Neural cell (in vitro differentiated cells): ENCODE measurements around the gene PARP16. TPM values are rescaled to one million over a fixed set of nuclear protein-coding genes. Genes with fewer than 3 reads are reported as not detected.

ENCODE experiments used
- H2AFZ ChIP-seq: fragments of 200-600, 300-800 bp; sonication (generic), shearing (Covaris generic); 2 replicates; pipeline ENCODE4 v1.6.0; 2014; ENCODE audit warnings: low read depth, mild to moderate bottlenecking, antibody characterized with exemption, low read length, moderate library complexity
- H3F3A ChIP-seq: fragments of 200-600 bp; shearing (Covaris generic); 2 replicates; pipeline ENCODE4 v1.6.1; 2016; ENCODE audit warnings: mild to moderate bottlenecking, moderate library complexity, mixed read lengths, antibody characterized with exemption, low read length; ENCODE audit not compliant: insufficient read depth, poor library complexity, severe bottlenecking
- H3K27ac ChIP-seq: fragments of 200-600, 300-800 bp; sonication (generic), shearing (Covaris generic); 2 replicates; pipeline ENCODE4 v1.5.1; 2014; ENCODE audit warnings: mild to moderate bottlenecking, low read length, moderate library complexity
- H3K27me3 ChIP-seq: fragments of 300-800, 200-600 bp; sonication (generic), shearing (Covaris generic); 2 replicates; pipeline ENCODE4 v1.6.0; 2014; ENCODE audit warnings: mild to moderate bottlenecking, low read depth, low read length, moderate library complexity; ENCODE audit not compliant: insufficient read depth
- H3K36me3 ChIP-seq: fragments of 300-800, 200-600 bp; sonication (generic), shearing (Covaris generic); 2 replicates; pipeline ENCODE4 v1.5.1; 2014; ENCODE audit warnings: mild to moderate bottlenecking, antibody characterized with exemption, low read length, moderate library complexity; ENCODE audit not compliant: insufficient read depth
- H3K4me2 ChIP-seq: fragments of 300-800, 200-600 bp; sonication (generic), shearing (Covaris generic); 2 replicates; pipeline ENCODE4 v1.6.0; 2014; ENCODE audit warnings: mild to moderate bottlenecking, low read length
- H3K4me3 ChIP-seq: fragments of 300-800, 200-600 bp; sonication (generic), shearing (Covaris generic); 2 replicates; pipeline ENCODE4 v1.5.1; 2014; ENCODE audit warnings: mild to moderate bottlenecking, low read length, moderate library complexity
- H3K79me2 ChIP-seq: fragments of 200-600 bp; shearing (Covaris generic); replicated peaks from 2 replicates; pipeline ENCODE4 v1.6.0; 2014; ENCODE audit warnings: mild to moderate bottlenecking, low read length, moderate library complexity; ENCODE audit not compliant: insufficient read depth
- H3K9ac ChIP-seq: fragments of 300-800, 200-600 bp; sonication (generic), shearing (Covaris generic); 2 replicates; pipeline ENCODE4 v1.6.1; 2016; ENCODE audit warnings: mild to moderate bottlenecking, low read length, mixed read lengths
- H3K9me2 ChIP-seq: fragments of 200-600 bp; shearing (Covaris generic); 2 replicates; pipeline ENCODE4 v1.6.1; 2016; ENCODE audit warnings: mild to moderate bottlenecking, low read length, mixed read lengths; ENCODE audit not compliant: insufficient read depth
- H3K9me3 ChIP-seq: fragments of 200-600, 300-800 bp; sonication (generic), shearing (Covaris generic); 2 replicates; pipeline ENCODE4 v1.6.1; 2016; ENCODE audit warnings: mild to moderate bottlenecking, mixed run types, low read length, moderate library complexity, mixed read lengths
- H4K20me1 ChIP-seq: fragments of 200-600 bp; shearing (Covaris generic); 2 replicates; pipeline ENCODE4 v1.6.1; 2016; ENCODE audit warnings: mild to moderate bottlenecking, mixed run types; ENCODE audit not compliant: insufficient read depth
- CTCF ChIP-seq: fragments of 450-650 bp; IDR thresholded peaks from 2 replicates; pipeline ENCODE4 v1.5.1; 2014; ENCODE audit warnings: antibody characterized with exemption, mild to moderate bottlenecking, moderate library complexity; ENCODE audit not compliant: poor library complexity, severe bottlenecking
- EP300 ChIP-seq: fragments of 450-650 bp; conservative IDR thresholded peaks from 2 replicates; pipeline ENCODE4 v1.6.1; 2014; ENCODE audit warnings: antibody characterized with exemption, mild to moderate bottlenecking, moderate library complexity; ENCODE audit not compliant: poor library complexity, severe bottlenecking
- EZH2 ChIP-seq: fragments of 200-600, 300-800 bp; shearing (Covaris generic), sonication (generic); IDR thresholded peaks from 2 replicates; pipeline ENCODE4 v1.6.1; 2014; ENCODE audit warnings: antibody characterized with exemption, low read length, borderline replicate concordance, mild to moderate bottlenecking; ENCODE audit not compliant: insufficient read depth, poor library complexity, severe bottlenecking
- MXI1 ChIP-seq: fragments of 450-650 bp; conservative IDR thresholded peaks from 2 replicates; pipeline ENCODE4 v1.6.1; 2014; ENCODE audit warnings: antibody characterized with exemption, mild to moderate bottlenecking; ENCODE audit not compliant: poor library complexity, severe bottlenecking
- POLR2AphosphoS5 ChIP-seq: IDR thresholded peaks from 2 replicates; pipeline ENCODE4 v1.6.1; 2012
- RAD21 ChIP-seq: fragments of 450-650 bp; conservative IDR thresholded peaks from 2 replicates; pipeline ENCODE4 v1.6.1; 2014; ENCODE audit warnings: antibody characterized with exemption, mild to moderate bottlenecking, moderate library complexity
- REST ChIP-seq: IDR thresholded peaks from 2 replicates; pipeline ENCODE4 v1.6.1; 2012; ENCODE audit warnings: borderline replicate concordance
- SMC3 ChIP-seq: fragments of 450-650 bp; conservative IDR thresholded peaks from 2 replicates; pipeline ENCODE4 v1.6.1; 2014; ENCODE audit warnings: antibody characterized with exemption, mild to moderate bottlenecking, moderate library complexity; ENCODE audit not compliant: poor library complexity
- TAF1 ChIP-seq: IDR thresholded peaks from 2 replicates; pipeline ENCODE4 v1.6.1; 2012; ENCODE audit warnings: low read depth
- polyA plus RNA-seq: library from polyadenylated mRNA; depleted of rRNA; stranded (reverse); fragments of >200 nt; gene quantifications from 2 replicates; pipeline ENCODE4 v1.2.3, GENCODE V29; 2014

PARP16 gene
- polyA plus RNA-seq, 1 donor from 2014 or later = 17.0 TPM

GRCh38 chr15:65214010-65214409 is 72.7 kb downstream of the PARP16 start:
- Histone ChIP-seq H3K36me3 (no peaks in the 10 kb centered on the region), H3K79me2 (no peaks in the 10 kb centered on the region), H4K20me1 (no peaks in the 10 kb centered on the region), H3K4me2 (no peak overlapping the region), H3K27me3 (no peaks in the 10 kb centered on the region), H3F3A (no peaks in the 10 kb centered on the region), H3K9me3 (no peaks in the 10 kb centered on the region), H3K27ac (no peak overlapping the region), H2AFZ (no peak overlapping the region), H3K9me2 (no peaks in the 10 kb centered on the region), H3K9ac (no peak overlapping the region), H3K4me3 (no peak overlapping the region)
- no peak for TF ChIP-seq CTCF
- no peak for TF ChIP-seq TAF1
- no peak for TF ChIP-seq POLR2AphosphoS5
- no peak for TF ChIP-seq RAD21

- H3K27me3 ChIP-seq = no peaks in the 10 kb centered on the region
- H3K9me2 ChIP-seq = no peaks in the 10 kb centered on the region
- H2AFZ ChIP-seq = no peak overlapping the region
- no peaks in the 10 kb centered on the region for H3K9me3 ChIP-seq
- H4K20me1 ChIP-seq = no peaks in the 10 kb centered on the region
- no peak overlapping the region for H3K4me3 ChIP-seq
- TF ChIP-seq CTCF (no peak), EP300 (no peak), RAD21 (no peak), EZH2 (no peak), MXI1 (no peak), TAF1 (no peak), SMC3 (no peak), REST (no peak), POLR2AphosphoS5 (no peak)
- H3K9ac ChIP-seq = no peak overlapping the region
- H3K79me2 ChIP-seq = no peaks in the 10 kb centered on the region
- H3K27ac ChIP-seq = no peak overlapping the region
- H3K4me2 ChIP-seq = no peak overlapping the region
- H3K36me3 ChIP-seq = no peaks in the 10 kb centered on the region
- no peaks in the 10 kb centered on the region for H3F3A ChIP-seq
These were observed 73.4 kb downstream of the PARP16 start for GRCh38 chr15:65213241-65213640.
